ENCODE measurements around the gene TMEM273. TPM values are rescaled to one million over a fixed set of nuclear protein-coding genes. Genes with fewer than 3 reads are reported as not detected.

The TMEM273 gene
- polyA plus RNA-seq, 1 of the 3 experiments (the other 2 are of a cell fraction) = not detected

DNA sequence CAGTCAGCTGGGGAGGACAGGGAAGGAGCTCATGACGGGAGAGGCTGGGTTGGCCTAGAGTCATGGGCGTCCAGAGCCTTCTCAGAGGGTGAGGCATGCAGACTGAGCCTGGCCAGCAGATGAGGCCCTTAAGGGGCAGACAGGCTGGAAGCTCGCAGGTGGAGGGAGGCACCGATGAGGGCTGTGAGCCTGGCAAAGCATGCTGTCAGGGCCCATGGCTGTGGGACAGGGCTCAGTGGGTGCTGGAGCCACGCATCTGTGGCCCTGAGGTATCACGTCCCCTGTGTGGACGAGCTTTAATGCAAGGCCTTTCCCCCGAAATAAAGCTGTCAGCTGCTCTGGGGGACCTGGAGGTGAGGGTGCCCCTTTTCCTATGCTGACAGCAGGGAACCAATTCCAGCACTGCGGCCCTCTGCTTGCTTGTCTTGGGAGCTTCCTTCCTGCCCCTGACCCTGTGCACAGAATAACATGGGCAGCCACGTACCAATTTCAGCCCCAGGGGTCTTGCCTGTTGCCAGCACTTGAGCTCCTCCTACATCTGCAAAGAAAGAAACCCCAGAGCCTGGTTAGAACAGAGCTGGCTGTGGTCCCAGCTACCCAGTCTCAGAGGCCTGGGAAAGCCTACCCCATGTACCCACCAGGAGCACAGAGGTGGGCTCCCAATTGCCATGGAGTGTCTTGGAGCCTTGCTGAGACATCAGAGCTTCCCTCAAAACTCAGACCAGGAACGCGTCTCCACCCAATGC lies 20.6 kb downstream of the TMEM273 start:
- no peaks in the 10 kb centered on the region for H3K9me3 ChIP-seq
- CTCF ChIA-PET = interaction anchor here (1.0 to 1.6 kb wide), 7 partner anchors 23 to 510 kb away, joined by 3 to 5 read pairs (median 3); no protein-coding TSS in a partner anchor
- TF ChIP-seq CHD2 (IDR thresholded peaks at IDR 0.05; ENCODE audit: low read length, partially characterized antibody) = no peak
- no peak for TF ChIP-seq TCF12 (IDR thresholded peaks at IDR 0.05)
- TF ChIP-seq RXRA (IDR thresholded peaks at IDR 0.05; ENCODE audit: borderline replicate concordance, low read depth) = no peak
- TF ChIP-seq, protein P1, sequence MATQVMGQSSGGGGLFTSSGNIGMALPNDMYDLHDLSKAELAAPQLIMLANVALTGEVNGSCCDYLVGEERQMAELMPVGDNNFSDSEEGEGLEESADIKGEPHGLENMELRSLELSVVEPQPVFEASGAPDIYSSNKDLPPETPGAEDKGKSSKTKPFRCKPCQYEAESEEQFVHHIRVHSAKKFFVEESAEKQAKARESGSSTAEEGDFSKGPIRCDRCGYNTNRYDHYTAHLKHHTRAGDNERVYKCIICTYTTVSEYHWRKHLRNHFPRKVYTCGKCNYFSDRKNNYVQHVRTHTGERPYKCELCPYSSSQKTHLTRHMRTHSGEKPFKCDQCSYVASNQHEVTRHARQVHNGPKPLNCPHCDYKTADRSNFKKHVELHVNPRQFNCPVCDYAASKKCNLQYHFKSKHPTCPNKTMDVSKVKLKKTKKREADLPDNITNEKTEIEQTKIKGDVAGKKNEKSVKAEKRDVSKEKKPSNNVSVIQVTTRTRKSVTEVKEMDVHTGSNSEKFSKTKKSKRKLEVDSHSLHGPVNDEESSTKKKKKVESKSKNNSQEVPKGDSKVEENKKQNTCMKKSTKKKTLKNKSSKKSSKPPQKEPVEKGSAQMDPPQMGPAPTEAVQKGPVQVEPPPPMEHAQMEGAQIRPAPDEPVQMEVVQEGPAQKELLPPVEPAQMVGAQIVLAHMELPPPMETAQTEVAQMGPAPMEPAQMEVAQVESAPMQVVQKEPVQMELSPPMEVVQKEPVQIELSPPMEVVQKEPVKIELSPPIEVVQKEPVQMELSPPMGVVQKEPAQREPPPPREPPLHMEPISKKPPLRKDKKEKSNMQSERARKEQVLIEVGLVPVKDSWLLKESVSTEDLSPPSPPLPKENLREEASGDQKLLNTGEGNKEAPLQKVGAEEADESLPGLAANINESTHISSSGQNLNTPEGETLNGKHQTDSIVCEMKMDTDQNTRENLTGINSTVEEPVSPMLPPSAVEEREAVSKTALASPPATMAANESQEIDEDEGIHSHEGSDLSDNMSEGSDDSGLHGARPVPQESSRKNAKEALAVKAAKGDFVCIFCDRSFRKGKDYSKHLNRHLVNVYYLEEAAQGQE (IDR thresholded peaks at IDR 0.05; ENCODE audit: low read depth, low read length) = no peak
- no peak for TF ChIP-seq FOXM1 (IDR thresholded peaks at IDR 0.05; ENCODE audit: low read depth)
- TF ChIP-seq, protein P2, sequence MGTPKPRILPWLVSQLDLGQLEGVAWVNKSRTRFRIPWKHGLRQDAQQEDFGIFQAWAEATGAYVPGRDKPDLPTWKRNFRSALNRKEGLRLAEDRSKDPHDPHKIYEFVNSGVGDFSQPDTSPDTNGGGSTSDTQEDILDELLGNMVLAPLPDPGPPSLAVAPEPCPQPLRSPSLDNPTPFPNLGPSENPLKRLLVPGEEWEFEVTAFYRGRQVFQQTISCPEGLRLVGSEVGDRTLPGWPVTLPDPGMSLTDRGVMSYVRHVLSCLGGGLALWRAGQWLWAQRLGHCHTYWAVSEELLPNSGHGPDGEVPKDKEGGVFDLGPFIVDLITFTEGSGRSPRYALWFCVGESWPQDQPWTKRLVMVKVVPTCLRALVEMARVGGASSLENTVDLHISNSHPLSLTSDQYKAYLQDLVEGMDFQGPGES (IDR thresholded peaks at IDR 0.05; ENCODE audit: low read depth, low read length) = no peak
- no peak for TF ChIP-seq FOSL2 (IDR thresholded peaks at IDR 0.05; ENCODE audit: borderline replicate concordance, low read depth)
- TF ChIP-seq POLR2AphosphoS5 (IDR thresholded peaks at IDR 0.05; ENCODE audit: low read depth, low read length) = no peak
- TF ChIP-seq EP300 (IDR thresholded peaks at IDR 0.05; ENCODE audit: borderline replicate concordance in 1 of 2, low read depth in 1 of 2, low read length in 1 of 2) = no peak
- TF ChIP-seq, protein P3, sequence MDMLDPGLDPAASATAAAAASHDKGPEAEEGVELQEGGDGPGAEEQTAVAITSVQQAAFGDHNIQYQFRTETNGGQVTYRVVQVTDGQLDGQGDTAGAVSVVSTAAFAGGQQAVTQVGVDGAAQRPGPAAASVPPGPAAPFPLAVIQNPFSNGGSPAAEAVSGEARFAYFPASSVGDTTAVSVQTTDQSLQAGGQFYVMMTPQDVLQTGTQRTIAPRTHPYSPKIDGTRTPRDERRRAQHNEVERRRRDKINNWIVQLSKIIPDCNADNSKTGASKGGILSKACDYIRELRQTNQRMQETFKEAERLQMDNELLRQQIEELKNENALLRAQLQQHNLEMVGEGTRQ (IDR thresholded peaks at IDR 0.05; ENCODE audit: borderline replicate concordance, low read depth, low read length) = no peak
- TF ChIP-seq ELF1 (IDR thresholded peaks at IDR 0.05) = no peak
- no peak for TF ChIP-seq MEF2A (IDR thresholded peaks at IDR 0.05; ENCODE audit: borderline replicate concordance, low read depth)
- no peak for TF ChIP-seq MXI1 (IDR thresholded peaks at IDR 0.05; ENCODE audit: low read depth, low read length)
- no peak for TF ChIP-seq JUND (IDR thresholded peaks at IDR 0.05)
- TF ChIP-seq EZH2phosphoT487 (IDR thresholded peaks at IDR 0.05; ENCODE audit: borderline replicate concordance, low read depth) = no peak
- TF ChIP-seq GABPA (IDR thresholded peaks at IDR 0.05; ENCODE audit: low read depth) = no peak
- H3F3A ChIP-seq (replicated peaks; ENCODE audit: insufficient read depth) = no peaks in the 10 kb centered on the region
- no peak overlapping the region for H3K27ac ChIP-seq (ENCODE audit: low read depth in 2 of 2, low read length in 1 of 2)
- H2AFZ ChIP-seq (ENCODE audit: low read depth) = no peak overlapping the region
- H3K79me2 ChIP-seq (ENCODE audit: insufficient read depth) = no peaks in the 10 kb centered on the region
- no peak overlapping the region for H3K9ac ChIP-seq
- POLR2A ChIA-PET = no interaction called here
- no peak for DNase-seq
- no peaks in the 10 kb centered on the region for H3K9me2 ChIP-seq
- no peaks in the 10 kb centered on the region for H4K20me1 ChIP-seq (ENCODE audit: insufficient read depth)
- WGBS (ENCODE audit: low lambda C conversion rate) = 48% methylated on average over 9 of the region's 12 CpGs
- H3K4me2 ChIP-seq = no peak overlapping the region
- no peaks in the 10 kb centered on the region for H3K27me3 ChIP-seq (ENCODE audit: insufficient read depth)
- no peak overlapping the region for H3K4me3 ChIP-seq (ENCODE audit: low read depth in 2 of 2, low read length in 1 of 2)
- H3K36me3 ChIP-seq (replicated peaks in 1 of 2; ENCODE audit: control insufficient read depth in 1 of 2, insufficient read depth in 2 of 2, low read length in 1 of 2) = no peaks in the 10 kb centered on the region
- peaks cover 0 to 20% of the 10 kb centered on the region in 2 experiments; a peak in 1 of 4 replicates for H3K4me1 ChIP-seq (ENCODE audit: control insufficient read depth in 1 of 2, insufficient read depth in 2 of 2, low read depth in 1 of 2, low read length in 1 of 2)

Measured in SK-N-SH (cell line).